HG03060 (cell line): Measurements from ENCODE around the gene FUT4.

Source experiments
- ATAC-seq: cut with Tn5 transposase; IDR thresholded peaks from one replicate; pipeline ENCODE4 v1.9.1; 2021; ENCODE audit warnings: low read depth, moderate number of reproducible peaks; ENCODE audit not compliant: unreplicated experiment

FUT4 gene

DNA sequence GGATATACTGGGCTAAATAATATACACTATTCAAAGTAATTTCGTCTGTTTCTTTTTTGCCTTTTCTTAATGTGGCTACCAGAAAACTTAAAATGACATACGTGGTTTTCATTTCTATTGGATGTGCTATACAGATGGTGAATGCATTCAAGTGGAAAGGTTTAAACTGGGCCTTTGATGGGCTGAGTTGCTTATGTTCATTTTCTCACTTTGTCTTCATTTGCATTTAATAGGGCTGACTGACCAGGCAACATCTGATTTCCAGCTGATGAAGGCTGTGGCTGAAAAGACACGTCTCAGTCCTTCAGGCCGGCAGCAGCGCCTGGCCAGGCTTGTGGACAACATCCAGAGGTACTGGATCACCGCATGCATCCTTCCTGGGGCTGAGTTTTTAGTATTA is 51.4 kb downstream of the FUT4 start:
- ATAC-seq, result no peak

DNA sequence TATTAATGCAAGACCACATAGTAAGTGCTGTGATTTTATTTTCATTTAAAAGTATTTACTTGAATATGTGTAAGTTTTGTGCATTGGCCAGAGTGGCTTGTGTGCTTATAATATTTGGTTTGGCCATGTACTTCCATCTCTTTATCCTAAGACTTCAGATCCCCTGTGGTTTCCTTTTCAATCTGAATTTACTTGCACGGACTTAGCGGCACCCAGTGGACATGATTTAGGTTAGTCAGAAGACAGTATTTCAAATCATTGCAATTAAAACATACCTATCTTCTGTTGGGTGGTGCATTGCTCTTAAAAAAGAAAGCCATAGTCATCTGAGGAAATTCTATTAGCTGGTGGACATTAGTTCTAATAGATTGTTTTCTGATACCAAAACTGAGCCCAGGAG is 54.2 kb downstream of the FUT4 start:
- no peak for ATAC-seq
